ENCODE measurements around the gene HS3ST4. TPM values are rescaled to one million over a fixed set of nuclear protein-coding genes. Genes with fewer than 3 reads are reported as not detected.

The HS3ST4 gene
- total RNA-seq, 1 donor from 2014 or later, result 1.2 TPM

DNA sequence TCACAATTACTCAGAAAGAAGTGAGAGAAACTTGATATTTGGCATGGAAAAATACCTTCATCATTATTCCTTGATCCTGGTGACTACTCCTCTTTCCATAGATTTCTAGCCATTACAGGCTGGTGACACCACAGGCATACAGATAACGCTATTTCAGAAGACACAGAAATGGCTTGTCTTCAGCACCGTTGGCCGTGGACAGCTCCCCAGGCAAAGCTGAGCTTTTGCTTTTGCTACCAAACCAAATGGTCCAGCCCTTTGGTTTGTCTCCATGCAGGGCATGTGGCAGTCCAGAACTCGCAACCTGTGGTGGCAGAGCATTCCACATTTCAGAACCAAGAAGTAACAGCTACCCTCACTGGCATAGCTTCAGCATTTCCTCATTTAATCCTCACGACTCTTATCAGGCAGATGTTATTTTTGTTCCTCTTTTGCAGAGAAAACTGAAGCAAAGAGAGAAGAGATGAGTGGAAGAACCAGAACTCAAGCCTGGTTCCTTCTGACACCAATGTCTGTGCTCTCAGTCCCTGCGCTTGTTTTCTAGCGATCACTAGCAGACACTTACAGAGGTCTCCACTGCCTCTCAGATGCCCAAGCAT is 55.5 kb downstream of the HS3ST4 start:
- Histone ChIP-seq H3K4me3 (ENCODE audit: insufficient read depth, low read depth, low read length) (no peak overlapping the region), H3K27me3 (ENCODE audit: insufficient read depth, low read length) (no peaks in the 10 kb centered on the region), H3K79me2 (ENCODE audit: insufficient read depth, low read length) (no peaks in the 10 kb centered on the region), H3K9me3 (ENCODE audit: insufficient read depth, low read depth, low read length) (peaks cover 3% of the 10 kb centered on the region), H3K9ac (ENCODE audit: low read length) (no peak overlapping the region), H3K4me2 (ENCODE audit: low read length) (no peak overlapping the region), H3K4me1 (ENCODE audit: insufficient read depth, low read length) (no peaks in the 10 kb centered on the region), H2AFZ (ENCODE audit: low read depth, low read length) (no peak overlapping the region), H4K20me1 (ENCODE audit: insufficient read depth, low read length) (no peaks in the 10 kb centered on the region), H3K27ac (ENCODE audit: low read depth, low read length) (no peak overlapping the region), H3K36me3 (ENCODE audit: insufficient read depth, low read length) (no peaks in the 10 kb centered on the region)
- TF ChIP-seq EZH2 (IDR thresholded peaks at IDR 0.05; ENCODE audit: insufficient read depth, low read length), result no peak
- TF ChIP-seq, protein P1, sequence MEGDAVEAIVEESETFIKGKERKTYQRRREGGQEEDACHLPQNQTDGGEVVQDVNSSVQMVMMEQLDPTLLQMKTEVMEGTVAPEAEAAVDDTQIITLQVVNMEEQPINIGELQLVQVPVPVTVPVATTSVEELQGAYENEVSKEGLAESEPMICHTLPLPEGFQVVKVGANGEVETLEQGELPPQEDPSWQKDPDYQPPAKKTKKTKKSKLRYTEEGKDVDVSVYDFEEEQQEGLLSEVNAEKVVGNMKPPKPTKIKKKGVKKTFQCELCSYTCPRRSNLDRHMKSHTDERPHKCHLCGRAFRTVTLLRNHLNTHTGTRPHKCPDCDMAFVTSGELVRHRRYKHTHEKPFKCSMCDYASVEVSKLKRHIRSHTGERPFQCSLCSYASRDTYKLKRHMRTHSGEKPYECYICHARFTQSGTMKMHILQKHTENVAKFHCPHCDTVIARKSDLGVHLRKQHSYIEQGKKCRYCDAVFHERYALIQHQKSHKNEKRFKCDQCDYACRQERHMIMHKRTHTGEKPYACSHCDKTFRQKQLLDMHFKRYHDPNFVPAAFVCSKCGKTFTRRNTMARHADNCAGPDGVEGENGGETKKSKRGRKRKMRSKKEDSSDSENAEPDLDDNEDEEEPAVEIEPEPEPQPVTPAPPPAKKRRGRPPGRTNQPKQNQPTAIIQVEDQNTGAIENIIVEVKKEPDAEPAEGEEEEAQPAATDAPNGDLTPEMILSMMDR (IDR thresholded peaks at IDR 0.05; ENCODE audit: insufficient read depth, low read depth, low read length), result no peak
- no peak overlapping the region for H3K27ac Mint-ChIP-seq (ENCODE audit: unreplicated experiment)
- DNase-seq (ENCODE audit: low read depth) (no peak), FAIRE-seq (no peak)
- H3K4me3 Mint-ChIP-seq (ENCODE audit: unreplicated experiment), result no peak overlapping the region
- H3K4me1 Mint-ChIP-seq (ENCODE audit: low read depth, unreplicated experiment), result no peaks in the 10 kb centered on the region
- H3K9me3 Mint-ChIP-seq (ENCODE audit: unreplicated experiment), result peaks cover 6% of the 10 kb centered on the region
- H3K36me3 Mint-ChIP-seq (ENCODE audit: low read depth, unreplicated experiment), result no peaks in the 10 kb centered on the region
- no peaks in the 10 kb centered on the region for H3K27me3 Mint-ChIP-seq (ENCODE audit: low read depth, unreplicated experiment)

DNA sequence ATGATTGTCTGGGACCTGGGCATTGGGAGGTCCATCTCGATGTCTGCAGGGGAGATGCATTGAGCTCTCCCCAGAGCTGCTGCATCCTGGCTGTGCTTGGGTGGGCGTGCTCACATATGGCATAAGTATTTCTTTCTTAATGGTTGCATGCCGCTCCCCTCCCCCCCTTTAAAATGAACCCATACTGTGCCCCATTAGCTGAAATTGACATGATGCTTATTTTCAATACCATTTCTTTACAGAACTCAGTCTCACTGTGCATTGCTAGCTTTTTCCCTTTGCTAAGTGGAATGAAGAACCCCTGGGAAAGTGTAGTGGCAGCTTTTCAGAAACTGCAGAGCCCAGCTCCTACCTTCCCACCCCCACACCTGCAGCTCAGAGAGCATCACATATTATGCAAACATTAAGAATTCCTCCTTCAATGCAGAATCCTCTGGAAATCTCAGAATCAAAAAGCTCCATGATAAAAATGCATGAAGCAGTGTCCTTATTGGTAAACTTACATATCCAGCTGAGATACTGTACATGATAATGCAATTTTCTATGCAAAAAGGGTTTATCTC is 56.4 kb downstream of the HS3ST4 start:
- no peak for TF ChIP-seq EZH2 (IDR thresholded peaks at IDR 0.05; ENCODE audit: insufficient read depth, low read length)
- TF ChIP-seq, protein P1 (IDR thresholded peaks at IDR 0.05; ENCODE audit: insufficient read depth, low read depth, low read length), result no peak
- FAIRE-seq, result no peak

More for the DNA sequence above, 56.4 kb downstream of the HS3ST4 start:
- Histone ChIP-seq H4K20me1 (ENCODE audit: insufficient read depth, low read length) (no peaks in the 10 kb centered on the region), H3K36me3 (ENCODE audit: insufficient read depth, low read length) (no peaks in the 10 kb centered on the region), H3K4me3 (ENCODE audit: insufficient read depth, low read depth, low read length) (no peak overlapping the region), H3K9ac (ENCODE audit: low read length) (no peak overlapping the region), H3K27me3 (ENCODE audit: insufficient read depth, low read length) (no peaks in the 10 kb centered on the region), H3K4me2 (ENCODE audit: low read length) (no peak overlapping the region), H3K27ac (ENCODE audit: low read depth, low read length) (no peak overlapping the region), H2AFZ (ENCODE audit: low read depth, low read length) (no peak overlapping the region), H3K4me1 (ENCODE audit: insufficient read depth, low read length) (no peaks in the 10 kb centered on the region), H3K9me3 (ENCODE audit: insufficient read depth, low read depth, low read length) (peaks cover 3% of the 10 kb centered on the region), H3K79me2 (ENCODE audit: insufficient read depth, low read length) (no peaks in the 10 kb centered on the region)
- H3K27ac Mint-ChIP-seq (ENCODE audit: unreplicated experiment), result no peak overlapping the region
- H3K4me3 Mint-ChIP-seq (ENCODE audit: unreplicated experiment), result no peak overlapping the region
- no peak for DNase-seq (ENCODE audit: low read depth)
- H3K4me1 Mint-ChIP-seq (ENCODE audit: low read depth, unreplicated experiment), result no peaks in the 10 kb centered on the region
- no peaks in the 10 kb centered on the region for H3K27me3 Mint-ChIP-seq (ENCODE audit: low read depth, unreplicated experiment)
- H3K36me3 Mint-ChIP-seq (ENCODE audit: low read depth, unreplicated experiment), result no peaks in the 10 kb centered on the region
- H3K9me3 Mint-ChIP-seq (ENCODE audit: unreplicated experiment), result peaks cover 6% of the 10 kb centered on the region

Data from astrocyte (in vitro differentiated cells and primary cell).